ENCODE results near the gene ASXL1. TPM values are rescaled to one million over a fixed set of nuclear protein-coding genes. Genes with fewer than 3 reads are reported as not detected.

ASXL1 gene
- total RNA-seq, 1 experiment from 2014 or later = 52.2 TPM

GRCh38 chr20:32316667-32317066 lies 41.5 kb upstream of the ASXL1 start:
- H3K4me2 ChIP-seq (ENCODE audit: low read length) = no peak overlapping the region
- ChIA-PET RAD21 (ENCODE audit: low non-redundant PET in 1 of 2, low total read pairs in 2 of 2, uncharacterized antibody in 2 of 2, unreplicated experiment in 2 of 2) (no interaction called here), CTCF (no interaction called here), POLR2A (no interaction called here)
- peaks cover 0 to 5% of the 10 kb centered on the region in 2 experiments; a peak in 1 of 4 replicates for H3K4me1 ChIP-seq (ENCODE audit: control insufficient read depth in 1 of 2, insufficient read depth in 2 of 2, low read length in 2 of 2)
- no peaks in the 10 kb centered on the region for H4K20me1 ChIP-seq (ENCODE audit: insufficient read depth)
- no peaks in the 10 kb centered on the region for H3K79me2 ChIP-seq (ENCODE audit: insufficient read depth, low read length)
- peaks cover 4 to 6% of the 10 kb centered on the region in 2 experiments for H3K36me3 ChIP-seq (ENCODE audit: control insufficient read depth in 1 of 2, insufficient read depth in 2 of 2, low read length in 2 of 2)
- BruUV-seq (replicated peaks) = no TSS peak
- H2AFZ ChIP-seq (ENCODE audit: low read depth, low read length, poor library complexity, severe bottlenecking) = no peak overlapping the region
- H3K27me3 ChIP-seq (ENCODE audit: insufficient read depth, low read length) = no peaks in the 10 kb centered on the region
- DNase-seq (ENCODE audit: low read depth, low spot score) (no peak), ATAC-seq (no peak)
- H3K9ac ChIP-seq (ENCODE audit: low read length) = no peak overlapping the region
- intact Hi-C loops (cut with micrococcal nuclease) = no loop called here
- TF ChIP-seq JUND (IDR thresholded peaks at IDR 0.05) = no peak
- no peak for TF ChIP-seq RAD21 (IDR thresholded peaks at IDR 0.05; ENCODE audit: low read depth)
- no peak for TF ChIP-seq CTCF (IDR thresholded peaks at IDR 0.05 in 2 of 3, conservative IDR thresholded peaks at IDR 0.05 in 1 of 3; ENCODE audit: borderline replicate concordance in 1 of 3, insufficient read depth in 1 of 3, low read depth in 2 of 3, low read length in 2 of 3)
- H3K9me3 ChIP-seq (ENCODE audit: control insufficient read depth in 1 of 2, insufficient read depth in 1 of 2, low read depth in 1 of 2, low read length in 2 of 2) = no peaks in the 10 kb centered on the region
- H3K4me3 ChIP-seq (replicated peaks in 1 of 2; ENCODE audit: low read depth in 1 of 2, low read length in 2 of 2) = no peak overlapping the region
- no peak overlapping the region for H3K27ac ChIP-seq (ENCODE audit: low read depth, low read length)
- no peaks in the 10 kb centered on the region for H3K9me2 ChIP-seq (ENCODE audit: insufficient read depth)

DNA sequence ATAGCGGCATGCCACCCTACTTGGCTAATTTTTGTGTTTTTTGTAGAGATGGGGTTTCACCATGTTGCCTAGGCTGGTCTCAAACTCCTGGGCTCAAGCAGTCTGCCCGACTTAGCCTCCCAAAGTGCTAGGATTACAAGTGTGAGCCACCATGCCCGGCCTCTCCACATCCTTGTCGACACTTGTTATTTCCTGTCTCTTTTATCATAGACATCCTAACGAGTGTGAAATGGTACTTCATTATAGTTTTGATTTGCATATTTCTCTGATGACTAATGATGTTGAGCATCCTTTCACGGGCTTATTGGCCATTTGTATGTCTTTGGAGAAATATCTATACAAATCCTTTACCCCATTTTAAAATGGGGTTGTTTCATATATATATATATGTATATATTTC lies 39.0 kb upstream of the ASXL1 start:
- no peak overlapping the region for H3K4me3 ChIP-seq (replicated peaks in 1 of 2; ENCODE audit: low read depth in 1 of 2, low read length in 2 of 2)
- DNase-seq (ENCODE audit: low read depth, low spot score) = no peak
- POLR2A ChIA-PET = no interaction called here
- ATAC-seq = no peak
- CTCF ChIA-PET = no interaction called here
- H3K4me1 ChIP-seq (ENCODE audit: control insufficient read depth in 1 of 2, insufficient read depth in 2 of 2, low read length in 2 of 2) = peaks cover 0 to 5% of the 10 kb centered on the region in 2 experiments; a peak in 1 of 4 replicates
- H4K20me1 ChIP-seq (ENCODE audit: insufficient read depth) = no peaks in the 10 kb centered on the region
- BruUV-seq (replicated peaks) = no TSS peak
- H3K27ac ChIP-seq (ENCODE audit: low read depth, low read length) = no peak overlapping the region
- H3K4me2 ChIP-seq (ENCODE audit: low read length) = no peak overlapping the region
- H2AFZ ChIP-seq (ENCODE audit: low read depth, low read length, poor library complexity, severe bottlenecking) = no peak overlapping the region
- intact Hi-C loops (cut with micrococcal nuclease) = no loop called here
- H3K9me3 ChIP-seq (ENCODE audit: control insufficient read depth in 1 of 2, insufficient read depth in 1 of 2, low read depth in 1 of 2, low read length in 2 of 2) = no peaks in the 10 kb centered on the region
- no peaks in the 10 kb centered on the region for H3K27me3 ChIP-seq (ENCODE audit: insufficient read depth, low read length)
- RAD21 ChIA-PET (ENCODE audit: low non-redundant PET in 1 of 2, low total read pairs in 2 of 2, uncharacterized antibody in 2 of 2, unreplicated experiment in 2 of 2) = no interaction called here
- H3K9ac ChIP-seq (ENCODE audit: low read length) = no peak overlapping the region
- H3K36me3 ChIP-seq (ENCODE audit: control insufficient read depth in 1 of 2, insufficient read depth in 2 of 2, low read length in 2 of 2) = peaks cover 4 to 6% of the 10 kb centered on the region in 2 experiments
- no peaks in the 10 kb centered on the region for H3K9me2 ChIP-seq (ENCODE audit: insufficient read depth)
- H3K79me2 ChIP-seq (ENCODE audit: insufficient read depth, low read length) = no peaks in the 10 kb centered on the region
- TF ChIP-seq SRF (IDR thresholded peaks at IDR 0.05; ENCODE audit: low read depth) (no peak), ZBTB33 (IDR thresholded peaks at IDR 0.05; ENCODE audit: extremely low read depth, insufficient replicate concordance, low read length) (no peak), CBX3 (IDR thresholded peaks at IDR 0.05; ENCODE audit: low read depth) (no peak), ZFX (IDR thresholded peaks at IDR 0.05) (no peak), SP1 (IDR thresholded peaks at IDR 0.05; ENCODE audit: low read depth) (no peak), ELF1 (IDR thresholded peaks at IDR 0.05; ENCODE audit: borderline replicate concordance, low read depth) (no peak), JUND (IDR thresholded peaks at IDR 0.05) (no peak), ZNF274 (IDR thresholded peaks at IDR 0.05; ENCODE audit: low read depth, low read length) (no peak), YY1 (IDR thresholded peaks at IDR 0.05; ENCODE audit: extremely low read depth, insufficient replicate concordance, low read depth, low read length) (no peak), POLR2A (IDR thresholded peaks at IDR 0.05; ENCODE audit: borderline replicate concordance, extremely low read depth, insufficient read depth, insufficient read length) (no peak), REST (IDR thresholded peaks at IDR 0.05; ENCODE audit: low read depth) (no peak)
- TF ChIP-seq, protein P1, sequence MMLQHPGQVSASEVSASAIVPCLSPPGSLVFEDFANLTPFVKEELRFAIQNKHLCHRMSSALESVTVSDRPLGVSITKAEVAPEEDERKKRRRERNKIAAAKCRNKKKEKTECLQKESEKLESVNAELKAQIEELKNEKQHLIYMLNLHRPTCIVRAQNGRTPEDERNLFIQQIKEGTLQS (IDR thresholded peaks at IDR 0.05) = no peak
